Stimulated activated CD8-positive, alpha-beta memory T cell treated with anti-CD3 and anti-CD28 coated beads, Interleukin-15, amount 100 ng/mL, for 48 hours (primary cell): ENCODE measurements around the gene WDR90.

Experiments used
- DNase-seq, 2 donors: peaks; one replicate each; pipeline ENCODE4 v3.0.0-alpha.2; 2020; ENCODE audit warnings: low read depth in 2 of 2

Gene WDR90

DNA sequence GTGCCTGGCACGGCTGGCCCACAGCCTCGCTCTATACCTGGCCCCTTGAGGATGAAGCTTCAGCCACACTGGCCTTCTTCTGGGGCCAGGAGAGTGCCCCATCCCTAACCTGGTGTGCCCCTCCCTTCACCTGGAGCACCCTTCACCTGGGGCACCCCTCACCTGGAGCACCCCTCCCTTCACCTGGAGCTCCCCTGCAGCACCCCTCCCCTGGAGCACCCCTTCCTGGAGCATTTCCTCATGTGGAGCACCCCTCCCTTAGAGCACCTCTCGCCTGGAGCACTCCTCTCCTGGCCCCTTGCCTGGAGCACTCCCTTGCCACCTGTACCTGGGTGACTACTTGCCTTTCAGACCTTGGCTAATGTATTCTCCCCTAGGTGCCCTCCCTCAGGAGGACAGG lies 58.9 kb downstream of the WDR90 start:
- no peak for DNase-seq

GRCh38 chr16:708959-709358 lies 59.8 kb downstream of the WDR90 start:
- DNase-seq, result no peak

- DNase-seq, result no peak
Observed at GRCh38 chr16:709566-710499, 60.7 kb downstream of the WDR90 start.

DNA sequence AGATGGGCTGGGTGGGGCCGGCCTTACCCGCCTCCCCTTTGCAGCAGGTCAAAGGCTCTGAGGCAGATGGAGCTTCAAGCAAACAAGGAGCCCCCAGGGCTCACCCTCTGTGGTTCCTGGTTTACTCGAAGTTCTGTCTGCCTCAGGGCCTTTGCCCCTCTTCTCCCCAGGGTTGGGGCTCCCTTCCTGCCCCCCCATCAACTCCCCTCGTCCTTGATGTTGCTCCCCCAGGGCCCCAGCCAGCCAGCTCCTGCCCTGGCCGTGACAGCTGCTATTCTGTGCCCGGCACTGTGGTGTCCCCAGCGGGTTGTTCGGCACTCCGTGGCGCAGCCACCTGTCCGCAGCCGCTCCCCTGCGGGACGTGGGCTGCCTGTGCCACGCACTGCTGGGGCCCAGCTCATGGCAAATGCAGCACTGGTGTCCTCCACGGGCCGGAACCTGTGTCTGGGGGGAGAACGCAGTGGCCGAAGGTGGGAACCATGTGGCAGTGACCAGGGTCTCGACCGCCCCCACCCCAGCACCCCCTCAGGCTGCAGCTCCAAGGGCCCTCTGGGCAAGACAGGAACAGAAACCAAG lies 61.4 kb downstream of the WDR90 start:
- DNase-seq, result no peak

- no peak for DNase-seq
Observed at GRCh38 chr16:711084-711483, 61.9 kb downstream of the WDR90 start.

GRCh38 chr16:711548-712320 lies 62.6 kb downstream of the WDR90 start:
- peak; percentile 68 to 73 for DNase-seq

- DNase-seq, result peak in 1 of 2 donors; percentile 57
Observed at GRCh38 chr16:712740-713250, 63.6 kb downstream of the WDR90 start.

DNA sequence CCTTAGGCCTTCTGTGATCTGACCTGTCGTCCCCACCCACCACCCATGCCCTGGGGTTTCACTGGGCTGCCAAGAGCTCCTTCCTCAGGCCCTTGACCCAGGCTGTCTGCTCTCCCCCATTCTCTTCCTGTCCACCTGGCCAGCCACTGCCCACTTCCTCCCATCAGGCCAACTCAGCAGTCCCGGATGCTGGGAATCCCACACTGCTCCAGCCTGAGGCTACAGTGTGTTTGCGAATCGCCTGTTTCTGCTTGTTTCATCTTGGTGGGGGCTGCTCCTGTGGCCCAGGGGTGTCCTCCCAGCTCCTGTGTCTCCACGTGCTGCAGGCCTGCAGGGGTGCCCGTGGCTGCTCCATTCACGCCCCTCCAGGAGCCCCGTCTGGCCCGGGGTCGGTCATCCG lies 64.9 kb downstream of the WDR90 start:
- no peak for DNase-seq

DNA sequence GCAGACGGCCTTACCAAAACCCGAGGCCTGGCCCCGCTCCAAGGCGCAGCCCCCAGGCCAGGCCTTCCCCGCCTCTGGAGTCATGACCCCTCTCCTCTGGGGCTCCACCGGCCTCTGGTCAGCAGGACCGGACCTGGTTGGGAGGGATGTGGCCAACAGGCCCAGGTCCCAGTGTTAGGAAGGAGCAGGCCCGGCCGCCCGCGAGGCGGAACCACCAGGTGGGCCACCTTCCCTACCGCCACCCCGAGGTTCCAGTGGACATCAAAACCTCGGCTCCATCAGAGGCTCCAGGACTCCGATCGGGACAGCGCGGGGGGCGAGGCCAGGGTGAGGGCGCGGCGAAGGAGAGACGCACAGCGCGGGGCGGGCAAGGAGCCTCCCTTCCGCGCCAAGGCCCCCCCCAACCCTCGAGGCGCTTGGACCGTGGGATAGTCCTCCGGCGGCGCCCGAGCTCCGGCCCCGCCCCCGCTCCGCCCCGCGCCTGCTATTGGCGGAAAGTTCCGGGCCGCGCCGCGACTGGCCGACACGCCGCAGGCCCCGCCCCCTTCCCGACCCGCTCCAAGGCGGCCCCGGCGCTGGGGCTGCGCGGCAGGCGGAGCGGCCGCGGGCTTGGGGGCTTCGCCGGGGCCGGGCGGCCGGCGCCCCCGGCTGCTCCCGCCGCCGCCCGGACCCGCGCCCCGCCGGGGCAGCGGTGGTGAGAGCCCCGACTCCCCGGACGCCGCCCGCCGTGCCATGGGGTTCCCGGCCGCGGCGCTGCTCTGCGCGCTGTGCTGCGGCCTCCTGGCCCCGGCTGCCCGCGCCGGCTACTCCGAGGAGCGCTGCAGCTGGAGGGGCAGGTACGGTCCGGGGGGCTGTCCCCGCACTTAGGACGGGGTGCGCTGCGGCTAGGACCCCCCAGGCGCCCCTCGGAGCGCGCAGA lies 65.7 kb downstream of the WDR90 start, which contains the start of gene METRN:
METRN (plus strand) TSS at position 561 of the 919 bp plus-strand sequence; CDS start at position 733, 172 bp downstream.
- peak; percentile 86 to 93 for DNase-seq

DNA sequence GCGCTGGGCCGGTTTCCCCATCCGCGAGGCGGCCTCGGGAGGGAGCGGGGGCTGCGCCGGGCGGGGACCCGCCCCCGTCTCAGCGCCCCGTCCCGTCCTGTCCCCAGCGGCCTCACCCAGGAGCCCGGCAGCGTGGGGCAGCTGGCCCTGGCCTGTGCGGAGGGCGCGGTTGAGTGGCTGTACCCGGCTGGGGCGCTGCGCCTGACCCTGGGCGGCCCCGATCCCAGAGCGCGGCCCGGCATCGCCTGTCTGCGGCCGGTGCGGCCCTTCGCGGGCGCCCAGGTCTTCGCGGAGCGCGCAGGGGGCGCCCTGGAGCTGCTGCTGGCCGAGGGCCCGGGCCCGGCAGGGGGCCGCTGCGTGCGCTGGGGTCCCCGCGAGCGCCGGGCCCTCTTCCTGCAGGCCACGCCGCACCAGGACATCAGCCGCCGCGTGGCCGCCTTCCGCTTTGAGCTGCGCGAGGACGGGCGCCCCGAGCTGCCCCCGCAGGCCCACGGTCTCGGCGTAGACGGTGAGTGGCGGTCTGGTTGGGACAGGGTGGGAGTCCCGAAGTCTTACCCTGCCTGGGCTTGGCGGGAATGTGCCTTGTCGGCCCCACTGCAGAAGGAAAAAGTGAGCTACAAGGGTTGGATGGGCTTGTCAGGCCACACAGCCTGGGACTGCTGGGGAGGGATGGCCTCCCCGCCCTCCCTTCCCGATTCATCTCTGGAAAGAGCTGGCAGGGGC lies 66.5 kb downstream of the WDR90 start:
- DNase-seq, result no peak

DNA sequence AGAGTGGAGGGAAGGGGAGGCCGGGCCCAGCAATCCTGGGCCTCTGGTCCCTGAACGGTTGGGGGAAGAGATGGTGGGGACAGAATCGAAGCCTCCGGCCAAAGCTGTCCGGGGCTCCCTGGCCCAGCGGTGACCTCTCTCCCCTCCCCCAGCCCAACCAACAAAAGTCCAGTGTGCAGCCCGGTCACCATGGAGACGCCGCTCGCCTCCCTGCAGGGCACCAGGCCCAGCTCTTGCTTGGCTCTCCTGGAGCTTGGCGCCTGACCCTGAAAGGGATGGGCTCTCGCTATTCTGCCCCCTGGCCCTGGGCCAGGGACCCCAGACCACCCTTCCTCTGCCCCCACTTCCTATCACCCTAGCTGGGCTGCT lies 67.0 kb downstream of the WDR90 start:
- no peak for DNase-seq

- no peak for DNase-seq
Observed at GRCh38 chr16:716768-717325, 67.7 kb downstream of the WDR90 start.
